Measurements from ENCODE around the gene SH3BP4. TPM values are rescaled to one million over a fixed set of nuclear protein-coding genes. Genes with fewer than 3 reads are reported as not detected.

SH3BP4 gene
- total RNA-seq, 1 donor = 49.7 TPM

GRCh38 chr2:234997389-234997788 is 45.6 kb downstream of the SH3BP4 start:
- no peak overlapping the region for H3K4me3 ChIP-seq (ENCODE audit: low read depth, low read length)
- TF ChIP-seq CTCF (IDR thresholded peaks at IDR 0.05; ENCODE audit: insufficient read depth, low read length) = no peak
- DNase-seq (ENCODE audit: low read depth) = no peak

- TF ChIP-seq CTCF (IDR thresholded peaks at IDR 0.05; ENCODE audit: insufficient read depth, low read length) = no peak
- no peak for DNase-seq (ENCODE audit: low read depth)
- H3K4me3 ChIP-seq (ENCODE audit: low read depth, low read length) = no peak overlapping the region
Measured at GRCh38 chr2:234998404-234999211, 46.8 kb downstream of the SH3BP4 start.

GRCh38 chr2:234999740-235000425 is 48.1 kb downstream of the SH3BP4 start:
- TF ChIP-seq CTCF (IDR thresholded peaks at IDR 0.05; ENCODE audit: insufficient read depth, low read length) = no peak
- no peak overlapping the region for H3K4me3 ChIP-seq (ENCODE audit: low read depth, low read length)
- no peak for DNase-seq (ENCODE audit: low read depth)

GRCh38 chr2:235000426-235001236 is 48.8 kb downstream of the SH3BP4 start:
- H3K4me3 ChIP-seq (ENCODE audit: low read depth, low read length) = no peak overlapping the region
- TF ChIP-seq CTCF (IDR thresholded peaks at IDR 0.05; ENCODE audit: insufficient read depth, low read length) = no peak
- DNase-seq (ENCODE audit: low read depth) = peak; percentile 20

- no peak for TF ChIP-seq CTCF (IDR thresholded peaks at IDR 0.05; ENCODE audit: insufficient read depth, low read length)
- H3K4me3 ChIP-seq (ENCODE audit: low read depth, low read length) = no peak overlapping the region
- peak; percentile 70 for DNase-seq (ENCODE audit: low read depth)
Measured at GRCh38 chr2:235001237-235002133, 49.7 kb downstream of the SH3BP4 start.

Measured in fibroblast of the aortic adventitia (primary cell).